HepG2 (cell line): ENCODE measurements around the gene TMEM144. TPM values are rescaled to one million over a fixed set of nuclear protein-coding genes. Genes with fewer than 3 reads are reported as not detected.

Experiments used
- ATF7 ChIP-seq, 2 experiments: fragments of 450-650 bp in 1 of 2; sonication (generic) in 1 of 2; formaldehyde crosslinking in 1 of 2; IDR thresholded peaks; 2 replicates each; pipeline versions ENCODE4 v1.4.0 to v1.6.1; 2016 to 2020; ENCODE audit warnings: antibody characterized with exemption in 1 of 2, mild to moderate bottlenecking in 1 of 2, missing genetic modification reagents in 1 of 2
- CTCF ChIP-seq: sonication (generic); formaldehyde crosslinking; IDR thresholded peaks from 2 replicates; pipeline ENCODE4 v1.5.0; 2020; ENCODE audit warnings: mild to moderate bottlenecking, missing genetic modification reagents, moderate library complexity
- ELF3 ChIP-seq: IDR thresholded peaks from 2 replicates; pipeline ENCODE4 v1.6.1; 2016; ENCODE audit warnings: missing genetic modification reagents, missing compliant biosample characterization
- GATAD2A ChIP-seq: IDR thresholded peaks from 2 replicates; pipeline ENCODE4 v1.6.1; 2016
- MED13 ChIP-seq: sonication (generic); formaldehyde crosslinking; IDR thresholded peaks from 2 replicates; pipeline ENCODE4 v1.5.0; 2020; ENCODE audit warnings: missing genetic modification reagents
- MXD1 ChIP-seq: sonication (generic); formaldehyde crosslinking; IDR thresholded peaks from 2 replicates; pipeline ENCODE4 v1.4.0; 2020; ENCODE audit warnings: mild to moderate bottlenecking, missing genetic modification reagents
- MZF1 ChIP-seq: sonication (generic); formaldehyde crosslinking; IDR thresholded peaks from 2 replicates; pipeline ENCODE4 v1.8.1; 2023; ENCODE audit warnings: mild to moderate bottlenecking, missing genetic modification reagents, borderline replicate concordance
- NBN ChIP-seq: fragments of 450-650 bp; conservative IDR thresholded peaks from 2 replicates; pipeline ENCODE4 v1.6.1; 2017
- PHF5A ChIP-seq: IDR thresholded peaks from one replicate; pipeline ENCODE4 v1.6.1; 2018; ENCODE audit warnings: low read depth, missing genetic modification reagents; ENCODE audit not compliant: unreplicated experiment
- PHF8 ChIP-seq: sonication (generic); formaldehyde crosslinking; IDR thresholded peaks from 2 replicates; pipeline ENCODE4 v1.5.0; 2020; ENCODE audit warnings: missing genetic modification reagents
- RAD21 ChIP-seq: fragments of 450-650 bp; formaldehyde crosslinking; IDR thresholded peaks from 2 replicates; pipeline ENCODE4 v1.5.0; 2020; ENCODE audit warnings: mild to moderate bottlenecking
- RNF2 ChIP-seq: fragments of 450-650 bp; conservative IDR thresholded peaks from 2 replicates; pipeline ENCODE4 v1.6.1; 2016; ENCODE audit warnings: low read depth
- SP140L ChIP-seq: sonication (generic); formaldehyde crosslinking; IDR thresholded peaks from 2 replicates; pipeline ENCODE4 v1.4.0; 2020; ENCODE audit warnings: missing genetic modification reagents, borderline replicate concordance
- ZEB1 ChIP-seq: IDR thresholded peaks from 2 replicates; pipeline ENCODE4 v1.6.1; 2012; ENCODE audit warnings: mild to moderate bottlenecking, low read depth, inconsistent platforms; ENCODE audit not compliant: insufficient replicate concordance
- ZMYM3 ChIP-seq: sonication (generic); formaldehyde crosslinking; IDR thresholded peaks from 2 replicates; pipeline ENCODE4 v1.5.1; 2020; ENCODE audit warnings: mild to moderate bottlenecking, missing genetic modification reagents
- ZNF768 ChIP-seq: sonication (generic); formaldehyde crosslinking; IDR thresholded peaks from 2 replicates; pipeline ENCODE4 v1.4.0; 2020; ENCODE audit warnings: missing genetic modification reagents
- ZNF816 ChIP-seq: sonication (generic); formaldehyde crosslinking; IDR thresholded peaks from 2 replicates; pipeline ENCODE4 v1.8.0; 2022; ENCODE audit warnings: missing genetic modification reagents, mild to moderate bottlenecking, borderline replicate concordance
- polyA plus RNA-seq, 8 experiments: library from polyadenylated mRNA; depleted of rRNA in 3 of 8; stranded (reverse) in 7 of 8; unstranded in 1 of 8; fragments of >200 nt; fragmentation: Illumina TruSeq in 4 of 8; extraction: Trizol in 4 of 8; gene quantifications; 2 replicates each; pipeline versions ENCODE4 v1.2.1 to v1.2.3, GENCODE V29; 2011 to 2016; ENCODE audit warnings: low read depth in 4 of 8, missing spikeins in 1 of 8, mixed read lengths in 1 of 8; ENCODE audit not compliant: insufficient read depth in 1 of 8
- total RNA-seq, 5 experiments: library from RNA; depleted of rRNA; stranded (reverse); fragments of >200 nt; fragmentation: Illumina TruSeq; extraction: Trizol; gene quantifications; 2 replicates each; pipeline ENCODE4 v1.2.3, GENCODE V29; 2016; ENCODE audit warnings: low read depth in 1 of 5
- TF ChIP-seq, protein P1 (sequence below): sonication (generic); formaldehyde crosslinking; IDR thresholded peaks from 2 replicates; pipeline ENCODE4 v1.8.0; 2022; ENCODE audit warnings: missing genetic modification reagents, mild to moderate bottlenecking, moderate library complexity, borderline replicate concordance
- TF ChIP-seq, protein P2 (sequence below): sonication (generic); formaldehyde crosslinking; IDR thresholded peaks from 2 replicates; pipeline ENCODE4 v1.4.0; 2020; ENCODE audit warnings: mild to moderate bottlenecking, missing genetic modification reagents
- TF ChIP-seq, protein P3 (sequence below): sonication (generic); formaldehyde crosslinking; IDR thresholded peaks from 2 replicates; pipeline ENCODE4; 2020; ENCODE audit warnings: missing genetic modification reagents, mild to moderate bottlenecking, borderline replicate concordance

Gene TMEM144
- total and polyA plus RNA-seq, 2 of the 13 experiments (the other 11 are each of a cell fraction or from before 2014, with no cell fraction given), result 10.9 to 12.3 TPM

DNA sequence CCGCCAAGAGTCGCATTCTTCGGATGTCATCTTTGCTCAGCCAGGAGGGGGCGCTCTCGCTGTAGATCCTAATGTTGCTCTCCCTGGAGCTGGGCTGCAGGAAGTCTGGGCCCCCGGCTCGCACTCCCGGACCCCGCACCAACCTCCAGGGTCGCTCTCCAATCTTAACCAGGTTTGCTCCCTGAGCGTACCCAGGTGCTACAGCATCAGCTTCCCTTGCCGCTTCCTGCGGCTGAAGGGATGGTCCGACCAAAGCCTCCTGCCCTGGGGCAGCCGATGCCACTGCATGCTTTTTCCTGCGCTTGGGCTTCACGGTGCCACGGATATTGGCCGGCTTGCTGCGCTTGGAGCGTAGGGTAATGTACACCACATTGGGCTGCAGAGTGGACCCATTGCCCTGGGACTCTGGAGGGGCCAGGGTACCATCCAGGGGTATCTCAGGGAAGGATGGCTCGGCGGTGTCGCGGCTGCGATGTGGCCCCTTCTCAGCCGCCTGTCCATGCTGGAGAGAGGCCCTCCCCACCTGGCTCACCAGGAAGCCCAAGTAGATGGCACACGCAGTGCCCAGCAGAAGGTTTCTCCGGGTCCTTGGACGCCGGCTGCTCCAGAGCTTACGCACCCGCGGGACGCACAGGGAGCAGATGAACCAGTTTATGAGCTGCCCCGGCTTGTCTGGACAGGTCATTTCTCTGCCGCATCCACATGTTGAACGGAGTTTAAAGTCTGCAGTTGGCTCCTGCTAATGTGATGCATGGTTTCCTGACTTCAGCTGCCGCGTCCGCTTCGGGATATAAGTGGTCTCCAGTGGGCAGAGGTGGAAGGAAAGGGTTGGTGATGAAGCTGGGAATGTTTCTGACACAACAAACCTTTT, 39.4 kb upstream of the TMEM144 start (continued):
- TF ChIP-seq, protein P1, sequence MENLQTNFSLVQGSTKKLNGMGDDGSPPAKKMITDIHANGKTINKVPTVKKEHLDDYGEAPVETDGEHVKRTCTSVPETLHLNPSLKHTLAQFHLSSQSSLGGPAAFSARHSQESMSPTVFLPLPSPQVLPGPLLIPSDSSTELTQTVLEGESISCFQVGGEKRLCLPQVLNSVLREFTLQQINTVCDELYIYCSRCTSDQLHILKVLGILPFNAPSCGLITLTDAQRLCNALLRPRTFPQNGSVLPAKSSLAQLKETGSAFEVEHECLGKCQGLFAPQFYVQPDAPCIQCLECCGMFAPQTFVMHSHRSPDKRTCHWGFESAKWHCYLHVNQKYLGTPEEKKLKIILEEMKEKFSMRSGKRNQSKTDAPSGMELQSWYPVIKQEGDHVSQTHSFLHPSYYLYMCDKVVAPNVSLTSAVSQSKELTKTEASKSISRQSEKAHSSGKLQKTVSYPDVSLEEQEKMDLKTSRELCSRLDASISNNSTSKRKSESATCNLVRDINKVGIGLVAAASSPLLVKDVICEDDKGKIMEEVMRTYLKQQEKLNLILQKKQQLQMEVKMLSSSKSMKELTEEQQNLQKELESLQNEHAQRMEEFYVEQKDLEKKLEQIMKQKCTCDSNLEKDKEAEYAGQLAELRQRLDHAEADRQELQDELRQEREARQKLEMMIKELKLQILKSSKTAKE (CRISPR knock-in tag), result no peak
- TF ChIP-seq ZNF816, result no peak
- TF ChIP-seq, protein P2, sequence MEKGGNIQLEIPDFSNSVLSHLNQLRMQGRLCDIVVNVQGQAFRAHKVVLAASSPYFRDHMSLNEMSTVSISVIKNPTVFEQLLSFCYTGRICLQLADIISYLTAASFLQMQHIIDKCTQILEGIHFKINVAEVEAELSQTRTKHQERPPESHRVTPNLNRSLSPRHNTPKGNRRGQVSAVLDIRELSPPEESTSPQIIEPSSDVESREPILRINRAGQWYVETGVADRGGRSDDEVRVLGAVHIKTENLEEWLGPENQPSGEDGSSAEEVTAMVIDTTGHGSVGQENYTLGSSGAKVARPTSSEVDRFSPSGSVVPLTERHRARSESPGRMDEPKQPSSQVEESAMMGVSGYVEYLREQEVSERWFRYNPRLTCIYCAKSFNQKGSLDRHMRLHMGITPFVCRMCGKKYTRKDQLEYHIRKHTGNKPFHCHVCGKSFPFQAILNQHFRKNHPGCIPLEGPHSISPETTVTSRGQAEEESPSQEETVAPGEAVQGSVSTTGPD (CRISPR knock-in tag), result no peak; the same call in 1 of the 2 replicates
- peak; percentile 51; the same call in 1 of the 2 replicates for TF ChIP-seq MED13 (CRISPR knock-in tag)
- no peak for TF ChIP-seq ZEB1
- peak; percentile 55; the same call in 1 of the 2 replicates for TF ChIP-seq PHF8 (CRISPR knock-in tag)
- TF ChIP-seq RAD21 (CRISPR knock-in tag), result 0 out of 2 replicates have a peak, but pooled peaks have one; percentile 8
- peak; percentile 89 for TF ChIP-seq CTCF (CRISPR knock-in tag)
- 0 out of 2 replicates have a peak, but pooled peaks have one; percentile 38 for TF ChIP-seq ZNF768 (CRISPR knock-in tag)
- no peak for TF ChIP-seq RNF2
- TF ChIP-seq NBN, result no peak
- no peak for TF ChIP-seq PHF5A (CRISPR knock-in tag)
- TF ChIP-seq, protein P3, sequence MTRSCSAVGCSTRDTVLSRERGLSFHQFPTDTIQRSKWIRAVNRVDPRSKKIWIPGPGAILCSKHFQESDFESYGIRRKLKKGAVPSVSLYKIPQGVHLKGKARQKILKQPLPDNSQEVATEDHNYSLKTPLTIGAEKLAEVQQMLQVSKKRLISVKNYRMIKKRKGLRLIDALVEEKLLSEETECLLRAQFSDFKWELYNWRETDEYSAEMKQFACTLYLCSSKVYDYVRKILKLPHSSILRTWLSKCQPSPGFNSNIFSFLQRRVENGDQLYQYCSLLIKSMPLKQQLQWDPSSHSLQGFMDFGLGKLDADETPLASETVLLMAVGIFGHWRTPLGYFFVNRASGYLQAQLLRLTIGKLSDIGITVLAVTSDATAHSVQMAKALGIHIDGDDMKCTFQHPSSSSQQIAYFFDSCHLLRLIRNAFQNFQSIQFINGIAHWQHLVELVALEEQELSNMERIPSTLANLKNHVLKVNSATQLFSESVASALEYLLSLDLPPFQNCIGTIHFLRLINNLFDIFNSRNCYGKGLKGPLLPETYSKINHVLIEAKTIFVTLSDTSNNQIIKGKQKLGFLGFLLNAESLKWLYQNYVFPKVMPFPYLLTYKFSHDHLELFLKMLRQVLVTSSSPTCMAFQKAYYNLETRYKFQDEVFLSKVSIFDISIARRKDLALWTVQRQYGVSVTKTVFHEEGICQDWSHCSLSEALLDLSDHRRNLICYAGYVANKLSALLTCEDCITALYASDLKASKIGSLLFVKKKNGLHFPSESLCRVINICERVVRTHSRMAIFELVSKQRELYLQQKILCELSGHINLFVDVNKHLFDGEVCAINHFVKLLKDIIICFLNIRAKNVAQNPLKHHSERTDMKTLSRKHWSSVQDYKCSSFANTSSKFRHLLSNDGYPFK (CRISPR knock-in tag), result peak; percentile 61; the same call in 1 of the 2 replicates
- TF ChIP-seq ELF3 (CRISPR knock-in tag), result peak; percentile 45; the same call in 1 of the 2 replicates
- TF ChIP-seq MZF1, result peak; percentile 66; the same call in 1 of the 2 replicates
- no peak for TF ChIP-seq ATF7 (IDR thresholded peaks at IDR 0.05)
- no peak; the same call in 1 of the 2 replicates for TF ChIP-seq ATF7 (CRISPR knock-in tag; IDR thresholded peaks at IDR 0.05)
- peak; percentile 49; the same call in 1 of the 2 replicates for TF ChIP-seq GATAD2A (CRISPR knock-in tag)
- no peak for TF ChIP-seq SP140L (CRISPR knock-in tag)
- TF ChIP-seq MXD1 (CRISPR knock-in tag), result peak; percentile 55; the same call in 1 of the 2 replicates
- peak; percentile 65; the same call in 1 of the 2 replicates for TF ChIP-seq ZMYM3 (CRISPR knock-in tag)
